Adipocyte (in vitro differentiated cells): ENCODE data around the gene PMPCA.
"Not testable (repeated sequence)": the region's sequence is repeated elsewhere in the genome, so short reads cannot be mapped to it uniquely, and the experiment has no call there.

Experiments used
- DNase-seq: peaks from one replicate; pipeline ENCODE4 v3.0.0-alpha.2; 2015; ENCODE audit warnings: low read depth
- H3K27me3 ChIP-seq: replicated peaks from 2 replicates; pipeline ENCODE4 v1.7.0; 2013; ENCODE audit warnings: mild to moderate bottlenecking, low read length, moderate library complexity; ENCODE audit not compliant: control insufficient read depth, insufficient read depth
- H3K36me3 ChIP-seq: 2 replicates; pipeline ENCODE4 v1.7.0; 2013; ENCODE audit warnings: low read length, mild to moderate bottlenecking, moderate library complexity; ENCODE audit not compliant: control insufficient read depth, insufficient read depth, severe bottlenecking
- H3K4me1 ChIP-seq: 2 replicates; pipeline ENCODE4 v1.7.0; 2013; ENCODE audit warnings: mild to moderate bottlenecking, low read length, moderate library complexity; ENCODE audit not compliant: control insufficient read depth, insufficient read depth
- H3K4me3 ChIP-seq: 2 replicates; pipeline ENCODE4 v1.7.0; 2013; ENCODE audit warnings: mild to moderate bottlenecking, low read length, moderate library complexity
- H3K9ac ChIP-seq: 2 replicates; pipeline ENCODE4 v1.7.0; 2013; ENCODE audit warnings: mild to moderate bottlenecking, low read length, moderate library complexity
- H3K9me3 ChIP-seq: 2 replicates; pipeline ENCODE4 v1.7.0; 2013; ENCODE audit warnings: mild to moderate bottlenecking, low read length, moderate library complexity; ENCODE audit not compliant: control insufficient read depth

Gene PMPCA

DNA sequence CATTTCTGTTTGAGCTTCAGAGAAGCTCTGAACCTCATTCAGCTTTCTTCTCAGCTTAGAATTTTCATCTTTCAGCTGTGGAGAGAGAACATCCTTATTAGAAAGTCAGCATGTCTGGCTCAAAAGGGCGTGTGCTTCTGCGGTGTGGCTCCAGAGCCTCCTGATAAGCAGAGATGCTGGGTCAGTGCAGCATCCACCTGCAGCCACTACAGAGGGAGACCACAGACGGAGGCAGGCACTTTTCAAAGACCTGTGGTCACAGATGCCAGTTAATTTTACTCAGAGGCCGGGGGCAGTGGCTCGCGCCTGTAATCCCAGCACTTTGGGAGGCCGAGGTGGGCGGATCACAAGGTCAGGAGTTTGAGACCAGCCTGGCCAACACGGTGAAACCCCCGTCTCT lies 4.6 kb upstream of the PMPCA start:
- DNase-seq, H3K27me3 ChIP-seq, H3K9me3 ChIP-seq, H3K4me3 ChIP-seq, H3K9ac ChIP-seq: not testable (repeated sequence)
- H3K4me1 ChIP-seq = peaks cover 11% of the 10 kb centered on the region
- peaks cover 55% of the 10 kb centered on the region for H3K36me3 ChIP-seq

DNA sequence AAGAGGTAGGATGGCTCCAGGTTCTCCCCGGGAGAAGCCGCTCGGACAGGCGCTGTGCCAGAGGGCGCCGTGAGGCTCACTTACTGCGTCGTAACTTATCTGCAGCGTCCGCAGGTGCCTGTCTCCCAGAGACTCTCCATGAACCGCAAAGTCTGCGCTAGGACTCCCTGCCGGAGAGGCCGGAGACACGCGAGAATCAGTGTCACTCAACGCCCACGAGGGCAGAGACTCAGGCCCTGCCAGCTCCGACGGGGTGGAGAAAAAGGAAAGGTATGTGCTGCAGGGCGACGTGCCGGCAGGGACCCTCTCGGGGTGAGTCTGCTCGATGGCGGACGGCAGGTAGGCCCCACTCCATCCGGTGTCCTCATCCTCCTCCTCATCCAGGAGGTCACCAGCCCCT lies 3.4 kb upstream of the PMPCA start:
- H3K36me3 ChIP-seq = peaks cover 47% of the 10 kb centered on the region
- DNase-seq, H3K9me3 ChIP-seq, H3K9ac ChIP-seq, H3K27me3 ChIP-seq, H3K4me3 ChIP-seq: not testable (repeated sequence)
- peaks cover 21% of the 10 kb centered on the region for H3K4me1 ChIP-seq

DNA sequence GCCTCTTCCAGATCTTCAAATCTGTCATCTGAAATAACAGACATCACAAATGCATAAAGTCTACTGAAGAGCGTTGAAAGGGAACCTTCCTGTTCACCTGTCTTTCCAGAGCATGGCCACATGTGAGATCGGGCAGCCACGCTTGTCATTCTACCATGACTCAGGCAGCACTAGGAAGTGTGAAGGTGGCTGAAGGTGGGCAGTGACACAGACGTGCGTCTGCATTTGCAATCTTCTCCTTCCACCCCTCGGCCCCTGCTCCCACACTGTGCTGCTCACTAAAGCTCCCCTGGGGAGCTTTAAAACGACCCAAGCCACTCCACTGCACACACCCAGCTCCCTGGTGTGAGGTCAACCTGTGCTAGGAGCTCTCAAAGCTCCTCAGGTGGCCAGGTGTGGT lies 2.5 kb upstream of the PMPCA start:
- no peaks in the 10 kb centered on the region for H3K27me3 ChIP-seq
- DNase-seq = no peak
- no peak overlapping the region for H3K4me3 ChIP-seq
- H3K9ac ChIP-seq = no peak overlapping the region
- H3K4me1 ChIP-seq = peaks cover 26% of the 10 kb centered on the region
- no peaks in the 10 kb centered on the region for H3K9me3 ChIP-seq
- H3K36me3 ChIP-seq = peaks cover 49% of the 10 kb centered on the region

DNA sequence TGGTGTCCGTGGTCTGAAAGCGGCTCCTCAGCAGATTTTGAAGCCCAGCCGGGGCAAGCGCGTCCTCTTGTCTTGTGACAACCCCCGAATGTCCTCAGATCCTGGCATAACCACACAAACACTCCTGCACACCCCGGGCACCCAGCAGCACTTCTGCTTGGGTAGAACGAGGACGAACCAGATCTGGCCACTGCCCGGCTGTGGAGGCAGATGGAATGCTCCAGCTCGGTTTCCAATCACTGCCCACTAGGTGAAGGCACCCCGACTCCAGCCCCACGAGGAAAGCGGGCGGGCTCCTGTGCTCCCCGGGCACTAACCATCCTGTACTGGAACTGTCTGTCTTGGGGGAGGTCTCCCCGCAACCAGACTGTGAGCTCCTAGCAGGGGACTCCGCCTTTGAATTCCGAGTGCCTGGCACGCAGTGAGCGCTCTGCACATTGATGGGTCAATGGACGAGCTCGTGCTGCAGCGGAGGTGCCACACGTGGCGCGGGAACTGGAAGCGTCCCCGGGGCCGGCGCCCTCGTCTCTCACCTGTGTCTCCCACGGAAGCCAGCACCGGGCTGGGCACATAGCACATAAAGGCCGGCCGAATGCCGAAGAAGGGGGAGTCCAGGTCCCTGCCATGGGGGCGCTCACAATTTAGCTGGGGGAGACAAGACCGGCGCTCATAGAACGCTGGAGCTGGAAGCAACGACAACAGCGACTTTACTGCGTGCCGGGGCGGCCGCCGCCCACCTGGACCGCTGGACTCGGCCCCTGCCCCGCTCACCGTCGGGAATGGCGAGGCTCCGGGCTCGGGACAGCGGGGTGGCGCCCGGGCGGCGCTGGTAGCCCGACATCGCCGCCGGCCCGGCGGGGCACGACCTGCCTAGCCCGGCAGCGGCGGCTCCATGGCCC lies 652 bp upstream of the PMPCA start:
- Histone ChIP-seq H3K9me3 (no peaks in the 10 kb centered on the region), H3K27me3 (no peaks in the 10 kb centered on the region), H3K4me1 (peaks cover 30% of the 10 kb centered on the region), H3K4me3 (peak overlapping the region; percentile 98), H3K9ac (peak overlapping the region; percentile 88), H3K36me3 (peaks cover 53% of the 10 kb centered on the region)
- peak; percentile 61 for DNase-seq

DNA sequence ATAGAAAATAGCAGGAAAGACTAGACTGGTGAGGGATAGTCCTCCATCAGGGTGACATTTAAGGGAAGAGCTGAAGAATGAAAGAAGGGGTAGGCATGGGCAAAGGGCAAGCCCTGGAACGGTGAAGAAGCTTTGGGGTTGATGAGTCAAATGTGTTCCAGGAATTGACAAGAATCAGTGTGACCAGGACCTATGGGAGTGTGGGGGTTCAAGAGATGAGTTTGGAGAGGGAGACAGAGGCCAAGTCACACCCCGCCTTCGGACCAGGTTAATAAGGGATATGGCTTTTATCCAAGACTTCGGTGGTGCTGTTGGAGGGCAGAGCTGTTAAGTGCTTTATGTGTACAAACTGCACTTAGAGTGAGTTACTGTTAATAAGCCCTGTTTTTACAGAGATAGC lies 920 bp downstream of the PMPCA start:
- peak overlapping the region; percentile 97 for H3K9ac ChIP-seq
- H3K27me3 ChIP-seq = no peaks in the 10 kb centered on the region
- H3K9me3 ChIP-seq = no peaks in the 10 kb centered on the region
- DNase-seq = peak; percentile 10
- peaks cover 54% of the 10 kb centered on the region for H3K36me3 ChIP-seq
- peak overlapping the region; percentile 98 for H3K4me3 ChIP-seq
- peaks cover 30% of the 10 kb centered on the region for H3K4me1 ChIP-seq

DNA sequence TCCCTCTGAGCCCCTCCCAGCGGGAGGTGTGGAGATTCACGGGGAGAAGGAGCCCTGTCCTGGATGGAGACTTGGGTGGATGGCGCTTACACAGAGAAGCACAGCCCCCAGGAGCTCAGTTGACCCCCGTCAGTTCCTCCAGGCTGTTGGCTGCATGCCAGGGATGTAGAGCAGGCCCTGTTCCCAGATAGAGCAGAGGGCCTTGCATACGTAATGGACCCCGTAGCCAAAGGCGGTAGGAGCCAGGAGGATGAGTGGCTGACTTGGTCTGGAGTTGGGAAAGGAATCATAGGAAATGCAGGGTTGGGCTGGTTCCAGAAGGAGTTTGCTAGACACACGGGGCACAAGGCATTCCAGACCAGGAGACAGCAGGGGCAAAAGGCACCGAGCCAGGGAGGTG lies 2.5 kb downstream of the PMPCA start:
- Histone ChIP-seq H3K9ac (no peak overlapping the region), H3K4me1 (peaks cover 30% of the 10 kb centered on the region), H3K9me3 (no peaks in the 10 kb centered on the region), H3K27me3 (no peaks in the 10 kb centered on the region), H3K4me3 (no peak overlapping the region), H3K36me3 (peaks cover 57% of the 10 kb centered on the region)
- DNase-seq = no peak

DNA sequence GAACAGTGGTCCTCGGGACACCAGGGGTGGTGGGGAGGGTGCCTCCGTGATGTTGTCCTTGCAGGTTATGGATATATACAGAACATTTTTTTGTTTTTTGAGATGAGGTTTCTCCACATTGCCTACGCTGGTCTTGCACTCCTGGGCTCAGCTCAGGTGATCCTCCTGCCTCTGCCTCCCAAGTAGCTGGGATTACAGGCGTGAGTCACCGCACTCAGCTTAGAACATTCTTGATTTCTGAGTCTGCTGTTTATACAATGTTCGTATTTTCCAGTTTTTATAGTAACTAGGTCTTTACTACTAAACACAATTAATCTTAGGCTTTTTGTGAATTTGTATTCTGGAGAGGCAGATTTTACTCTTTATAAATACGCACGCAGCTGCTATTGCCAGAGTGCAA lies 6.0 kb downstream of the PMPCA start:
- H3K27me3 ChIP-seq = no peaks in the 10 kb centered on the region
- no peak overlapping the region for H3K9ac ChIP-seq
- no peak overlapping the region for H3K4me3 ChIP-seq
- DNase-seq = no peak
- no peaks in the 10 kb centered on the region for H3K9me3 ChIP-seq
- peaks cover 15% of the 10 kb centered on the region for H3K4me1 ChIP-seq
- peaks cover 89% of the 10 kb centered on the region for H3K36me3 ChIP-seq

DNA sequence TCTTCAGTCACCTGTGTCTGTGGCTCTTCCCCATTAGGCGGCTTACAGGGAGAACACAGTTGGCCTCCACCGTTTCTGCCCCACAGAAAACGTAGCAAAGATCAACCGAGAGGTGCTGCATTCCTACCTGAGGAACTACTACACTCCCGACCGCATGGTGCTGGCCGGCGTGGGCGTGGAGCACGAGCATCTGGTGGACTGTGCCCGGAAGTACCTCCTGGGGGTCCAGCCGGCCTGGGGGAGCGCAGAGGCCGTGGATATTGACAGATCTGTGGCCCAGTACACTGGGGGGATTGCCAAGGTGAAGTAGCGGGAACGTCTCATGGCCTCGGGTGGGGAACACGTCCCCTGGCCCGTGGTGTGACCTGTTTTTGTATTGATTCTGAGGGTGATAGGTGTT lies 6.5 kb downstream of the PMPCA start:
- peaks cover 10% of the 10 kb centered on the region for H3K4me1 ChIP-seq

DNA sequence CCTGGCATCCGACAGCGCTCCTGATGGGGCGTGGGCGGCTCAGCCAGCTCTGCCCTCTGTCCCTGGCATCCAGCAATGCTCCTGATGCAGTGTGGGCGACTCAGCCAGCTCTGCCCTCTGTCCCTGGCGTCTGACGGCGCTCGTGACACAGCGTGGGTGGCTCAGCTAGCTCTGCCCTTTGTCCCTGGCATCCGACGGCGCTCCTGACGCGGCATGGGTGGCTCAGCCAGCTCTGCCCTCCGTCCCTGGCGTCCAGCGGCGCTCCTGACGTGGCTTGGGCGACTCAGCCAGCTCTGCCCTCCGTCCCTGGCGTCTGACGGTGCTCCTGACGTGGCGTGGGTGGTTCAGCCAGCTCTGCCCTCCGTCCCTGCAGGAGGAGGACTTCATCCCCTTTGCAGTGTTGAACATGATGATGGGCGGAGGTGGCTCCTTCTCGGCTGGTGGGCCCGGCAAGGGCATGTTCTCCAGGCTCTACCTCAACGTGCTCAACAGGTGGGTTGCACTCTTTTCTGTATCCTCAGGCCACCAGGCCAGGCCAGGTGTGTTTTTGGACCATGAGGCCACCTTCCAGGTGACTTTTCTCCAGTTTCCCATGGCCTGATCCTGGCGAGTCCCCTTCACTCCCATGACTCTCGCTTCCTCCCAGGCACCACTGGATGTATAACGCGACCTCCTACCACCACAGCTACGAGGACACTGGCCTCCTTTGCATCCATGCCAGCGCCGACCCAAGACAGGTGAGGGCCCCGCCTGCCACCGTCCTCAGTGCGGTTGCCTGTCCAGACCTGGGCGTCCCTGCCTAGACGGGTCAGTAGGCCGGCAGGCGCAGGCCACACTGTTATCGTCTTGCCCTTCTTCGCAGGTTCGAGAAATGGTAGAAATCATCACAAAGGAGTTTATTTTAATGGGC lies 8.0 kb downstream of the PMPCA start:
- Histone ChIP-seq H3K4me3 (no peak overlapping the region), H3K4me1 (no peaks in the 10 kb centered on the region), H3K9ac (no peak overlapping the region), H3K9me3 (no peaks in the 10 kb centered on the region), H3K27me3 (no peaks in the 10 kb centered on the region), H3K36me3 (peaks cover 95% of the 10 kb centered on the region)
- no peak for DNase-seq

More for the DNA sequence above, 6.5 kb downstream of the PMPCA start:
- no peaks in the 10 kb centered on the region for H3K27me3 ChIP-seq
- H3K9ac ChIP-seq = no peak overlapping the region
- no peak for DNase-seq
- H3K36me3 ChIP-seq = peaks cover 93% of the 10 kb centered on the region
- no peaks in the 10 kb centered on the region for H3K9me3 ChIP-seq
- H3K4me3 ChIP-seq = no peak overlapping the region

DNA sequence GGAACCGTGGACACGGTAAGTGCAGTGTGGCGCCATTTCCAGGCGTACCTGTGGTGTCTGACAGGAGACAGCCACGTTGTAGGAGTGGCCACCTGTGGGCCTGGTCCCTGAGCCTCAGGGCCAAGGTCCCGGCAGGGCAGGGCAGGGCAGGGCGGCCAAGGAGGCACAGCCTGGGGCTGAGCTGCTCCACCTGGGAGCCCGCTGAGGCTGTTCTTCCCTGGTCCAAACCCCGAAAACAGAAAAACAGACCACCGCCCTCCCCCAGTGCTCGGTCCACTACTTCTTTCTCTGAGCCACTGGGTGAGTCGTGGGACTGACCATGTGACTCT lies 8.6 kb downstream of the PMPCA start:
- DNase-seq = no peak
- Histone ChIP-seq H3K27me3 (no peaks in the 10 kb centered on the region), H3K9ac (no peak overlapping the region), H3K36me3 (peaks cover 93% of the 10 kb centered on the region), H3K4me1 (no peaks in the 10 kb centered on the region), H3K4me3 (no peak overlapping the region), H3K9me3 (no peaks in the 10 kb centered on the region)

DNA sequence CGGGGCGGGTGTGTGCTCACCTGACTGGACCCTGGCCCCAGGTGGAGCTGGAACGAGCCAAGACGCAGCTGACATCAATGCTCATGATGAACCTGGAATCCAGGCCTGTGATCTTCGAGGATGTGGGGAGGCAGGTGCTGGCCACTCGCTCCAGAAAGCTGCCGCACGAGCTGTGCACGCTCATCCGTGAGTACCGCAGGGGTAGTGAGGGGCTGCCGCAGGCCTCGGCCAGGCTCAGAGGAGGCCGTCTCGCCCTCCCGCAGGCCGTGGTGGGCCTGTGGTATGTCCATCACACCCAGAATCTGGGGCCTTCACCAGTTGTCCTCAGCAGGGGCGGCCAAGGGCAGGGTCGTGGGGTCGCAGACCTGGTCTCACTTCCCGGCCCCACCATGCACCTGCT lies 11.3 kb downstream of the PMPCA start:
- H3K27me3 ChIP-seq = no peaks in the 10 kb centered on the region
- H3K4me1 ChIP-seq = no peaks in the 10 kb centered on the region
- H3K9ac ChIP-seq = no peak overlapping the region
- DNase-seq = no peak
- H3K4me3 ChIP-seq = no peak overlapping the region
- peaks cover 76% of the 10 kb centered on the region for H3K36me3 ChIP-seq
- H3K9me3 ChIP-seq = no peaks in the 10 kb centered on the region
